Frontal cortex (tissue), 4 donors: ENCODE data around the gene OR52M1. TPM values are rescaled to one million over a fixed set of nuclear protein-coding genes. Genes with fewer than 3 reads are reported as not detected.
"Not testable (repeated sequence)": the region's sequence is repeated elsewhere in the genome, so short reads cannot be mapped to it uniquely, and the experiment has no call there.

Experiments
- DNase-seq, 2 donors: peaks; one replicate each; pipeline ENCODE4 v3.0.0; 2012; ENCODE audit warnings: low spot score in 2 of 2
- FAIRE-seq: peaks from 2 replicates; lab custom pipeline; 2012; peaks lifted over from hg19 to GRCh38; lab: Jason Lieb, UNC
- total RNA-seq: library from RNA; depleted of rRNA; stranded (reverse); fragments of >200 nt; gene quantifications from one replicate; pipeline ENCODE4 v1.2.3, GENCODE V29; 2014
- donor health status: control.
- donor health status: control.
- donor health status: control.

The OR52M1 gene
- not detected for total RNA-seq

- FAIRE-seq (no peak), DNase-seq (no peak)
These were observed at the start of gene OR52M1 for GRCh38 chr11:4544891-4545290. TSS of gene OR52M1 (plus strand) at chr11:4545191. CDS start at chr11:4545191, 0 bp downstream.

- no peak for FAIRE-seq
- no peak for DNase-seq
These were observed 49.5 kb upstream of the OR52M1 start for GRCh38 chr11:4495487-4495886.

- FAIRE-seq (no peak), DNase-seq (no peak)
These were observed 49.0 kb upstream of the OR52M1 start for GRCh38 chr11:4495986-4496385.

GRCh38 chr11:4496557-4497248 is 48.3 kb upstream of the OR52M1 start:
- DNase-seq (no peak), FAIRE-seq (no peak)

- DNase-seq (no peak), FAIRE-seq (no peak)
These were observed 36.1 kb upstream of the OR52M1 start for GRCh38 chr11:4508886-4509285.

GRCh38 chr11:4511282-4512245 is 33.4 kb upstream of the OR52M1 start:
- FAIRE-seq = no peak

GRCh38 chr11:4514196-4514595 is 30.8 kb upstream of the OR52M1 start:
- no peak for DNase-seq
- FAIRE-seq = no peak

More at GRCh38 chr11:4511282-4512245, 33.4 kb upstream of the OR52M1 start:
- no peak for DNase-seq

GRCh38 chr11:4522339-4522738 is 22.7 kb upstream of the OR52M1 start:
- FAIRE-seq = no peak
- no peak for DNase-seq

- DNase-seq (no peak), FAIRE-seq (no peak)
These were observed 22.2 kb upstream of the OR52M1 start for GRCh38 chr11:4522752-4523151.

GRCh38 chr11:4523666-4524065 is 21.3 kb upstream of the OR52M1 start:
- FAIRE-seq (no peak), DNase-seq (no peak)

GRCh38 chr11:4527926-4528325 is 17.1 kb upstream of the OR52M1 start:
- FAIRE-seq (no peak), DNase-seq (no peak)

GRCh38 chr11:4531686-4532085 is 13.3 kb upstream of the OR52M1 start:
- not testable (repeated sequence) for FAIRE-seq, DNase-seq

- DNase-seq (peak in 1 of 2 donors; percentile 25), FAIRE-seq (no peak)
These were observed 5.3 kb upstream of the OR52M1 start for GRCh38 chr11:4539603-4540219.

GRCh38 chr11:4541071-4541470 is 3.9 kb upstream of the OR52M1 start:
- no peak for DNase-seq
- no peak for FAIRE-seq

- no peak for FAIRE-seq
These were observed 1.4 kb upstream of the OR52M1 start for GRCh38 chr11:4543561-4543960.

GRCh38 chr11:4546878-4547277 is 1.9 kb downstream of the OR52M1 start:
- DNase-seq = no peak
- no peak for FAIRE-seq

More at GRCh38 chr11:4543561-4543960, 1.4 kb upstream of the OR52M1 start:
- DNase-seq = no peak

- no peak for DNase-seq
- no peak for FAIRE-seq
These were observed 2.4 kb downstream of the OR52M1 start for GRCh38 chr11:4547416-4547815.

GRCh38 chr11:4551346-4551979 is 6.5 kb downstream of the OR52M1 start:
- FAIRE-seq (no peak), DNase-seq (no peak)

GRCh38 chr11:4559527-4560440 is 14.8 kb downstream of the OR52M1 start:
- no peak for FAIRE-seq
- no peak for DNase-seq
